ENCODE measurements around the gene RGS18.
"Not testable (repeated sequence)": the region's sequence is repeated elsewhere in the genome, so short reads cannot be mapped to it uniquely, and the experiment has no call there.

The RGS18 gene

GRCh38 chr1:192158181-192158580, at the start of gene RGS18:
Gene RGS18 (plus strand): TSS chr1:192158462. CDS start chr1:192158638, 176 bp downstream.
- no peak for DNase-seq (ENCODE audit: low read depth)

- no peak for DNase-seq (ENCODE audit: low read depth)
Observed at GRCh38 chr1:192109576-192109975, 48.7 kb upstream of the RGS18 start.

GRCh38 chr1:192115000-192115399, 43.3 kb upstream of the RGS18 start:
- DNase-seq (ENCODE audit: low read depth) = no peak

- no peak for DNase-seq (ENCODE audit: low read depth)
Observed at GRCh38 chr1:192118881-192119405, 39.3 kb upstream of the RGS18 start.

- no peak for DNase-seq (ENCODE audit: low read depth)
Observed at GRCh38 chr1:192119701-192120100, 38.6 kb upstream of the RGS18 start.

- DNase-seq (ENCODE audit: low read depth) = no peak
Observed at GRCh38 chr1:192122668-192123067, 35.6 kb upstream of the RGS18 start.

GRCh38 chr1:192123212-192123611, 35.0 kb upstream of the RGS18 start:
- DNase-seq (ENCODE audit: low read depth) = no peak

- no peak for DNase-seq (ENCODE audit: low read depth)
Observed at GRCh38 chr1:192126030-192126619, 32.1 kb upstream of the RGS18 start.

GRCh38 chr1:192130175-192130574, 28.1 kb upstream of the RGS18 start:
- DNase-seq (ENCODE audit: low read depth) = no peak

- DNase-seq (ENCODE audit: low read depth) = not testable (repeated sequence)
Observed at GRCh38 chr1:192130865-192131264, 27.4 kb upstream of the RGS18 start.

GRCh38 chr1:192131914-192132313, 26.3 kb upstream of the RGS18 start:
- DNase-seq (ENCODE audit: low read depth) = no peak

GRCh38 chr1:192133350-192133926, 24.8 kb upstream of the RGS18 start:
- DNase-seq (ENCODE audit: low read depth) = peak; percentile 56

- no peak for DNase-seq (ENCODE audit: low read depth)
Observed at GRCh38 chr1:192140382-192140781, 17.9 kb upstream of the RGS18 start.

- no peak for DNase-seq (ENCODE audit: low read depth)
Observed at GRCh38 chr1:192147221-192147620, 11.0 kb upstream of the RGS18 start.

GRCh38 chr1:192147696-192148095, 10.6 kb upstream of the RGS18 start:
- DNase-seq (ENCODE audit: low read depth) = no peak

GRCh38 chr1:192151176-192151575, 7.1 kb upstream of the RGS18 start:
- no peak for DNase-seq (ENCODE audit: low read depth)

- DNase-seq (ENCODE audit: low read depth) = peak; percentile 28
Observed at GRCh38 chr1:192153276-192153675, 5.0 kb upstream of the RGS18 start.

GRCh38 chr1:192157067-192157466, 1.2 kb upstream of the RGS18 start:
- DNase-seq (ENCODE audit: low read depth) = no peak

- no peak for DNase-seq (ENCODE audit: low read depth)
Observed at GRCh38 chr1:192159014-192159413, 752 bp downstream of the RGS18 start.

GRCh38 chr1:192159781-192160180, 1.5 kb downstream of the RGS18 start:
- DNase-seq (ENCODE audit: low read depth) = no peak

GRCh38 chr1:192160196-192160595, 1.9 kb downstream of the RGS18 start:
- no peak for DNase-seq (ENCODE audit: low read depth)

- no peak for DNase-seq (ENCODE audit: low read depth)
Observed at GRCh38 chr1:192161976-192162375, 3.7 kb downstream of the RGS18 start.

GRCh38 chr1:192162376-192162775, 4.1 kb downstream of the RGS18 start:
- no peak for DNase-seq (ENCODE audit: low read depth)

- not testable (repeated sequence) for DNase-seq (ENCODE audit: low read depth)
Observed at GRCh38 chr1:192165002-192165401, 6.7 kb downstream of the RGS18 start.
